ENCODE data around the gene APOBEC4. TPM values are rescaled to one million over a fixed set of nuclear protein-coding genes. Genes with fewer than 3 reads are reported as not detected.

APOBEC4 gene
- total and polyA plus RNA-seq, 9 of the 15 experiments (the other 6 are each of a cell fraction or from before 2014, with no cell fraction given): not detected

GRCh38 chr1:183696981-183697380 is 43.9 kb upstream of the APOBEC4 start (continued):
- TF ChIP-seq NFATC3 (IDR thresholded peaks at IDR 0.05): no peak
- TF ChIP-seq MTF1 (CRISPR knock-in tag; IDR thresholded peaks at IDR 0.05; ENCODE audit: borderline replicate concordance): no peak
- TF ChIP-seq, protein P1, sequence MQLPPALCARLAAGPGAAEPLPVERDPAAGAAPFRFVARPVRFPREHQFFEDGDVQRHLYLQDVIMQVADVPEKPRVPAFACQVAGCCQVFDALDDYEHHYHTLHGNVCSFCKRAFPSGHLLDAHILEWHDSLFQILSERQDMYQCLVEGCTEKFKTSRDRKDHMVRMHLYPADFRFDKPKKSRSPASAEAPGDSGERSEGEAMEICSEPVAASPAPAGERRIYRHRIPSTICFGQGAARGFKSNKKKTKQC (CRISPR knock-in tag; IDR thresholded peaks at IDR 0.05): no peak
- TF ChIP-seq ZNF354B (CRISPR knock-in tag; IDR thresholded peaks at IDR 0.05): no peak
- TF ChIP-seq, protein P2, sequence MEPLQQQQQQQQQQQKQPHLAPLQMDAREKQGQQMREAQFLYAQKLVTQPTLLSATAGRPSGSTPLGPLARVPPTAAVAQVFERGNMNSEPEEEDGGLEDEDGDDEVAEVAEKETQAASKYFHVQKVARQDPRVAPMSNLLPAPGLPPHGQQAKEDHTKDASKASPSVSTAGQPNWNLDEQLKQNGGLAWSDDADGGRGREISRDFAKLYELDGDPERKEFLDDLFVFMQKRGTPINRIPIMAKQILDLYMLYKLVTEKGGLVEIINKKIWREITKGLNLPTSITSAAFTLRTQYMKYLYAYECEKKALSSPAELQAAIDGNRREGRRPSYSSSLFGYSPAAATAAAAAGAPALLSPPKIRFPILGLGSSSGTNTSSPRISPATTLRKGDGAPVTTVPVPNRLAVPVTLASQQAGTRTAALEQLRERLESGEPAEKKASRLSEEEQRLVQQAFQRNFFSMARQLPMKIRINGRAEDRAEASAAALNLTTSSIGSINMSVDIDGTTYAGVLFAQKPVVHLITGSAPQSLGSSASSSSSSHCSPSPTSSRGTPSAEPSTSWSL (CRISPR knock-in tag; IDR thresholded peaks at IDR 0.05; ENCODE audit: borderline replicate concordance): no peak
- no peak for TF ChIP-seq CBX1 (IDR thresholded peaks at IDR 0.05; ENCODE audit: low read depth)
- TF ChIP-seq WHSC1 (IDR thresholded peaks at IDR 0.05; ENCODE audit: low read length): no peak
- no peak for TF ChIP-seq SMARCA4 (IDR thresholded peaks at IDR 0.05)
- no peak for TF ChIP-seq DNMT1 (IDR thresholded peaks at IDR 0.05)
- TF ChIP-seq MCM2 (IDR thresholded peaks at IDR 0.05; ENCODE audit: low read depth): no peak
- no peak for TF ChIP-seq FOSL1 (tag; conservative IDR thresholded peaks at IDR 0.05)
- no peak for TF ChIP-seq MYNN (IDR thresholded peaks at IDR 0.05)
- no peak for TF ChIP-seq MYNN (CRISPR knock-in tag; IDR thresholded peaks at IDR 0.05)
- TF ChIP-seq SMARCE1 (IDR thresholded peaks at IDR 0.05): no peak
- no peak for TF ChIP-seq STAG1 (CRISPR knock-in tag; IDR thresholded peaks at IDR 0.05; ENCODE audit: borderline replicate concordance)
